Naive thymus-derived CD8-positive, alpha-beta T cell (primary cell): ENCODE data around the gene SLC23A3. TPM values are rescaled to one million over a fixed set of nuclear protein-coding genes. Genes with fewer than 3 reads are reported as not detected.

ENCODE experiments used
- ATAC-seq, 2 donors: fragments of 150-1000 bp; cut with Tn5 transposase in 1 of 2; sonication (Bioruptor Pico), chemical (Tn5 transposase) in 1 of 2; 1 replicate in 1 of 2; 2 replicates in 1 of 2; pipeline ENCODE4 v1.10.0; 2021; ENCODE audit warnings: mild to moderate bottlenecking in 2 of 2, moderate library complexity in 2 of 2
- POLR2A ChIA-PET: fragments of 350-600 bp; sonication (Branson Sonifier 250); formaldehyde crosslinking; loops from one replicate; lab custom pipeline; 2021; ENCODE audit warnings: antibody characterized with exemption; lab: Charles Lee
- DNase-seq, 10 donors: peaks; one replicate each; pipeline versions ENCODE4 v3.0.0 to v3.0.0-alpha.2; 2020 to 2022
- H3K27ac Mint-ChIP-seq, 10 donors: one replicate each; pipeline ENCODE4 v1.8.0; 2020 to 2022; ENCODE audit warnings: mild to moderate bottlenecking in 10 of 10, mixed read lengths in 10 of 10, moderate library complexity in 4 of 10, inconsistent platforms in 1 of 10
- H3K27me3 Mint-ChIP-seq, 5 donors: one replicate each; pipeline ENCODE4 v1.8.0; 2021 to 2022; ENCODE audit warnings: mixed read lengths in 5 of 5
- H3K36me3 Mint-ChIP-seq, 3 donors: one replicate each; pipeline ENCODE4 v1.8.0; 2020 to 2022; ENCODE audit warnings: mixed read lengths in 3 of 3, mild to moderate bottlenecking in 2 of 3, inconsistent platforms in 1 of 3
- H3K4me1 Mint-ChIP-seq, 4 donors: one replicate each; pipeline ENCODE4 v1.8.0; 2021 to 2022; ENCODE audit warnings: mixed read lengths in 4 of 4
- H3K4me3 Mint-ChIP-seq, 10 donors: one replicate each; pipeline ENCODE4 v1.8.0; 2020 to 2022; ENCODE audit warnings: mild to moderate bottlenecking in 10 of 10, mixed read lengths in 10 of 10, moderate library complexity in 6 of 10, inconsistent platforms in 1 of 10
- H3K9me3 Mint-ChIP-seq, 9 donors: one replicate each; pipeline ENCODE4 v1.8.0; 2020 to 2022; ENCODE audit warnings: mixed read lengths in 9 of 9, mild to moderate bottlenecking in 3 of 9, inconsistent platforms in 1 of 9, moderate library complexity in 1 of 9
- polyA plus RNA-seq, 3 donors: library from polyadenylated mRNA; unstranded; fragments of 300-500 nt; fragmentation: Illumina TruSeq; gene quantifications; one replicate each; pipeline ENCODE4 v1.2.3, GENCODE V29; 2021
- total RNA-seq, 8 experiments: library from RNA in 2 of 8; stranded (reverse) in 2 of 8; gene quantifications; one replicate each; pipeline ENCODE4 v1.2.3 and lab custom pipeline; 2021 to 2026

SLC23A3 gene
- total and polyA plus RNA-seq, 5 experiments from 2014 or later: 2.7 to 3.3 TPM; not detected in 3

GRCh38 chr2:219158586-219158985 is 11.2 kb downstream of the SLC23A3 start:
- Mint-ChIP-seq H3K36me3 (peaks cover 6 to 32% (median 12%) of the 10 kb centered on the region in 3 donors), H3K27me3 (no peaks in the 10 kb centered on the region), H3K4me3 (peak overlapping the region in 1 of 10 donors; percentile 24), H3K4me1 (peaks cover 16 to 35% (median 17%) of the 10 kb centered on the region in 4 donors), H3K27ac (no peak overlapping the region), H3K9me3 (no peaks in the 10 kb centered on the region)
- no peak for ATAC-seq
- POLR2A ChIA-PET: interaction anchor here (0.7 to 5.6 kb wide), 8 partner anchors 18 to 141 kb away, joined by 3 to 30 read pairs (median 8); partner anchors contain the start of genes ANKZF1, ATG9A, CNPPD1 and TUBA4A
- DNase-seq: no peak

DNA sequence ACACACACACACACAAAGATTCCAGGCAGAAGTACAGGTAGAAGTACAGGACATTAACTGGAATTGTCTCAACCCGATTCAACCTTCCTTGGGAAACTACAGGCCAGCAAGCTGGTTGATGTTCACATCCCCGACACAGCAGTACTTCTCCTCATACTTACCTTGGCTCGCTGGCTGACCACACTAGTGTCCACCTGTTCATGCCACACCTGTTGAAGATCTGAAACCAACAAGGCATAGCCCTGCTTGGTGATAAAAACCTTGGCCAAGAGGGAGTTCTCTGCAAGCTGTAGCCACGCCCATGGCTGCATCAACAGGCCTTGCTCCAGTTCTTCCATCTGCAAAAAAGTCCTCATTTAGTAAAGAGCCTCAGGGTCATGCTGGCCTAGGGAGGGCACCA is 11.8 kb downstream of the SLC23A3 start:
- Mint-ChIP-seq H3K27ac (no peak overlapping the region), H3K4me1 (peaks cover 16 to 35% (median 17%) of the 10 kb centered on the region in 4 donors), H3K9me3 (no peaks in the 10 kb centered on the region), H3K36me3 (peaks cover 11 to 38% (median 12%) of the 10 kb centered on the region in 3 donors), H3K27me3 (no peaks in the 10 kb centered on the region), H3K4me3 (no peak overlapping the region)
- ATAC-seq: no peak
- no peak for DNase-seq
- POLR2A ChIA-PET: interaction anchor here (0.7 to 5.6 kb wide), 4 partner anchors 19 to 95 kb away, joined by 3 to 30 read pairs (median 15); partner anchors contain the start of genes CNPPD1, TUBA4A, TUBA4B and ZFAND2B

DNA sequence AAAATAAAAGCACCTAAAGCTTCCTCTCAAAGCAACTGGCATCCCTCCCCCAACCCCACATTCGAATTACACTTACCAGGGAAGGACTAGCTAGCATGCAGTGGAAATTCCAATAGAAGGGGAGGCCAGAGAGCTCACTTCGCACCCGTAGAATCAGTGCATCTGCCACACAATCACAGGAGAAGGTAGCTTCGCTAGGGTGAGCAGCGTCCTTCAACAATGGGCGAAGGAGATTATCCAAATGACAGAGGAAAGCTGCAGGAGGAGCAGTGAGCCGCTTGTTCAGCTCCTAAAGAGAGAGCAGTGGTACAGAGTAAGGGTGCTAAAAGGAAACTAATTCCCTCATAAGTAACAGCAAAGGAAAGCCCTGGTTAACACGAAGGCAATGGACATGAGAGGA is 12.4 kb downstream of the SLC23A3 start:
- H3K36me3 Mint-ChIP-seq: peaks cover 12 to 40% (median 13%) of the 10 kb centered on the region in 3 donors
- H3K4me3 Mint-ChIP-seq: no peak overlapping the region
- ATAC-seq: no peak
- no peaks in the 10 kb centered on the region for H3K9me3 Mint-ChIP-seq
- peaks cover 16 to 35% (median 17%) of the 10 kb centered on the region in 4 donors for H3K4me1 Mint-ChIP-seq
- H3K27ac Mint-ChIP-seq: no peak overlapping the region
- no peaks in the 10 kb centered on the region for H3K27me3 Mint-ChIP-seq
- POLR2A ChIA-PET: interaction anchor here (0.8 to 1.9 kb wide), 2 partner anchors 11 to 19 kb away, joined by 3 to 4 read pairs; partner anchors contain the start of gene CNPPD1
- DNase-seq: no peak

- peak in 6 of 10 donors; percentile 24 to 69 (median 49) for DNase-seq
- peak in 1 of 2 donors; percentile 38 for ATAC-seq
- no peak overlapping the region for H3K27ac Mint-ChIP-seq
- H3K9me3 Mint-ChIP-seq: no peaks in the 10 kb centered on the region
- H3K27me3 Mint-ChIP-seq: no peaks in the 10 kb centered on the region
- H3K4me1 Mint-ChIP-seq: peaks cover 7 to 18% (median 9%) of the 10 kb centered on the region in 4 donors
- H3K36me3 Mint-ChIP-seq: peaks cover 12 to 62% (median 21%) of the 10 kb centered on the region in 3 donors
- H3K4me3 Mint-ChIP-seq: no peak overlapping the region
- POLR2A ChIA-PET: interaction anchor here (0.6 to 1.0 kb wide), 2 partner anchors 57 to 278 kb away, joined by 3 to 4 read pairs; no protein-coding TSS in a partner anchor
Observed at GRCh38 chr2:219155054-219155644, 14.7 kb downstream of the SLC23A3 start.

- H3K27ac Mint-ChIP-seq: no peak overlapping the region
- H3K9me3 Mint-ChIP-seq: no peaks in the 10 kb centered on the region
- POLR2A ChIA-PET: no interaction called here
- H3K36me3 Mint-ChIP-seq: peaks cover 10 to 86% (median 50%) of the 10 kb centered on the region in 3 donors
- H3K4me1 Mint-ChIP-seq: peaks cover 0 to 1% (median 0%) of the 10 kb centered on the region in 4 donors
- H3K4me3 Mint-ChIP-seq: no peak overlapping the region
- no peak for ATAC-seq
- H3K27me3 Mint-ChIP-seq: no peaks in the 10 kb centered on the region
- no peak for DNase-seq
Observed at GRCh38 chr2:219149667-219150066, 20.2 kb downstream of the SLC23A3 start.

DNA sequence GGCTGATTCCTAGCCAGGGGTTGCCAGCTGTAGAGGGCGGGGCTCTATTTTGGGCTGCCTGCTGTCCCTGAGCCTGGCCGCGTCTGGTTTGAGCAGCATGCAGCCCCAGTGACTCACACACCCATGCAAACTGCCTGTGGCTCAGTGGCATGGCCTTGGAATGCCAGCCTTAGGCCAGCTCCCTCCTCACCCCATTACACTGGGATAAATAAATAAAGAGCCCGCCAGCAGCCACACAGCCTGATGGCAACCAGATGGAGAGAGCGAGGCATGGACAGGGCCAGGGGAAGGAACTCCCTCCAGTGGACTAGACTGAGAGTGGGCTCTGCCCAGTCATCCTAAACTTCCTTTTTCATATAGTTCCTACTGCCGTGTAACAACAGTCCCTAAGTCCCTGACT is 27.5 kb downstream of the SLC23A3 start:
- Mint-ChIP-seq H3K27ac (peak overlapping the region in 1 of 10 donors; percentile 69), H3K4me1 (peaks cover 0 to 9% (median 2%) of the 10 kb centered on the region in 4 donors), H3K27me3 (no peaks in the 10 kb centered on the region), H3K9me3 (no peaks in the 10 kb centered on the region), H3K4me3 (no peak overlapping the region), H3K36me3 (peaks cover 20 to 94% (median 63%) of the 10 kb centered on the region in 3 donors)
- DNase-seq (no peak), ATAC-seq (no peak)
- POLR2A ChIA-PET: interaction anchor here (0.5 to 0.6 kb wide), 2 partner anchors 41 to 316 kb away, joined by 3 read pairs; no protein-coding TSS in a partner anchor

DNA sequence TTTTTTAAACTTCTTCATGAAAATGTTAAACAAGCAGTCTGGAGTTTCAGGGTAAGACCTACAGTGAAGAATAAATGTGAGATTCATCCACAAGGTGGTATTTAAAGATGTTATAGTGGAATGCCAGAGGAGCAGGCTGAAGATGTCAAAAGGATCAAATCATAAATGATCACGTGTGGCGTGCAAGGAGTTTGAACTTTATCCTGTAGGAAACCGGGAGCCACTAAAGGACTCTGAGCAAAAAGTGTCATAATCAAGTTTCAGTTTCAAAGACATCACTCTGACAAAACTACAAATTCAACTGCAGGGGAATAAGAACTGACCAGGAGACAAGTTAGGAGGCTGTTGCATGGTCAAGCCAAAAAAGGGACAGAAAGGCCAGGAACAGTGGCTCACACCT is 29.1 kb downstream of the SLC23A3 start:
- ATAC-seq: no peak
- no peak overlapping the region for H3K4me3 Mint-ChIP-seq

GRCh38 chr2:219133976-219134375 is 35.9 kb downstream of the SLC23A3 start:
- H3K9me3 Mint-ChIP-seq: no peaks in the 10 kb centered on the region
- no peak overlapping the region for H3K4me3 Mint-ChIP-seq

More for the DNA sequence above, 29.1 kb downstream of the SLC23A3 start:
- POLR2A ChIA-PET: no interaction called here
- H3K36me3 Mint-ChIP-seq: peaks cover 14 to 88% (median 55%) of the 10 kb centered on the region in 3 donors
- no peaks in the 10 kb centered on the region for H3K9me3 Mint-ChIP-seq
- no peak for DNase-seq
- no peak overlapping the region for H3K27ac Mint-ChIP-seq
- peaks cover 0 to 11% (median 2%) of the 10 kb centered on the region in 4 donors for H3K4me1 Mint-ChIP-seq
- no peaks in the 10 kb centered on the region for H3K27me3 Mint-ChIP-seq

DNA sequence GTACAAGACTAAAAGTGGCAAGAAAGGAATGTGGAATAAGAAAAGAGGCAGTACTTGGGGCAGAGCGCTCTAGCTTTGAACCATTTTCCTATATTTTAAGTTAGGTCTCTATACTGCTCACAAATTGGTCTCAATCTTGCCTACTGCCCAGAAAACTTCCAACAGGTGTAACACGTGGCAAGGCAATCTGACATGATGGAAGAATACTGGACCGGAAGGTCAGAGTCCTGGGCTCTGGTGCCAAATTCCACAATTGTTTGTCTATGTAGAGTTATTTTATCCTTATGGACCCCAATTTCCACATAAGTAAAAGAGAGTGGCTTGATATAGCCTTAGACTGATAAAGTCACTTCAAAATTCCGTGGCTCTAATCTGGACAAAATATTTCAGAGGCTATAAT is 38.1 kb downstream of the SLC23A3 start:
- H3K36me3 Mint-ChIP-seq: peaks cover 0 to 45% (median 15%) of the 10 kb centered on the region in 3 donors
- H3K4me1 Mint-ChIP-seq: peaks cover 0 to 21% (median 7%) of the 10 kb centered on the region in 4 donors
- POLR2A ChIA-PET: no interaction called here
- no peak for ATAC-seq
- no peaks in the 10 kb centered on the region for H3K9me3 Mint-ChIP-seq
- no peak for DNase-seq
- no peaks in the 10 kb centered on the region for H3K27me3 Mint-ChIP-seq
- H3K4me3 Mint-ChIP-seq: no peak overlapping the region
- no peak overlapping the region for H3K27ac Mint-ChIP-seq

More at GRCh38 chr2:219133976-219134375, 35.9 kb downstream of the SLC23A3 start:
- no peaks in the 10 kb centered on the region for H3K27me3 Mint-ChIP-seq
- peaks cover 0 to 15% (median under 1%) of the 10 kb centered on the region in 4 donors for H3K4me1 Mint-ChIP-seq
- H3K27ac Mint-ChIP-seq: no peak overlapping the region
- peaks cover 0 to 54% (median 11%) of the 10 kb centered on the region in 3 donors for H3K36me3 Mint-ChIP-seq
- DNase-seq (no peak), ATAC-seq (no peak)
- POLR2A ChIA-PET: no interaction called here

GRCh38 chr2:219131327-219131726 is 38.5 kb downstream of the SLC23A3 start:
- no peak overlapping the region for H3K4me3 Mint-ChIP-seq
- no peak overlapping the region for H3K27ac Mint-ChIP-seq
- peaks cover 0 to 48% (median 17%) of the 10 kb centered on the region in 3 donors for H3K36me3 Mint-ChIP-seq
- peaks cover 0 to 24% (median 9%) of the 10 kb centered on the region in 4 donors for H3K4me1 Mint-ChIP-seq
- H3K9me3 Mint-ChIP-seq: no peaks in the 10 kb centered on the region
- H3K27me3 Mint-ChIP-seq: no peaks in the 10 kb centered on the region
- DNase-seq (no peak), ATAC-seq (no peak)
- POLR2A ChIA-PET: no interaction called here

DNA sequence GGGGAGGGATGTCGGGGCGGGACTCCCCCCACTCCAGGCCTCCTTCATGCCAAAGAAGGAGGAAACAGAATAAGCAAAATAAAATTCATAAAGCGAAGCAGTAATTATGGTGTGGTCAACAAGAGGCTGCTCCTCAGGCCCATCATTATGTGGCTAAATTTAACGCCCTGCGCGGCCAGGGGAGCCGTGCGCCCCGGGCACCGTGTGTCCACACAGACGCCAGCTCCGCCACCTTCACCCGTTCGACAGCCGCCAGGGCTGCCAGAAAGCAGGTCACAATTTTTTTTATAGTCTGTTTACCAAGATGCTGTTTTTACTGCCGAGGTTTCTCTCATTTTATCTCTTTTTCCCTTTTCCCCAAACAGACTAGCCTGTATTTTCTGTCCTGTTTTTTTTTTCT is 40.2 kb downstream of the SLC23A3 start:
- no peak overlapping the region for H3K27ac Mint-ChIP-seq
- peaks cover 14 to 34% (median 21%) of the 10 kb centered on the region in 4 donors for H3K4me1 Mint-ChIP-seq
- POLR2A ChIA-PET: interaction anchor here (0.7 kb wide), 1 partner anchor 522 kb away, joined by 3 read pairs; no protein-coding TSS in a partner anchor
- H3K27me3 Mint-ChIP-seq: no peaks in the 10 kb centered on the region
- peaks cover 0 to 47% (median 15%) of the 10 kb centered on the region in 3 donors for H3K36me3 Mint-ChIP-seq
- H3K4me3 Mint-ChIP-seq: no peak overlapping the region
- no peaks in the 10 kb centered on the region for H3K9me3 Mint-ChIP-seq
- DNase-seq: no peak
- no peak for ATAC-seq

DNA sequence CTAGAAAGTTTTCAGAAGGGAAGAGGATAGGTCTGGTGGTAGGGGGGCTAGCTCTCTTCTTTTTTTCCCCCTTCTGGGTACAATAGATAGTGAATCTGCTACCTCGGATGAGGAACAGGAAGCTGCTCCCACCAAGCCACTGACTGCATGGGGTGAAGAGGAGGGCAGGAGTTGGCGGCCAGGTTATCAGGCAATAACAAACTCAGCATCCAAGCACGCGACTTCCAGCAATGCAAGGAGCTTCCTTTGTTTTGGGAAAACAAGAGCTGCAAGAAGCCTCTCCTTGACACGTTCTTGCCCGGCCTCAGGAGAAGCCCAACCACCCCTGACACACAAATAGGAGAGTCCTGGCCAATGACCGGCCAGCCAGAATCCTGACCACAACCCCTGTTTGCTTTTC is 41.4 kb downstream of the SLC23A3 start:
- ATAC-seq (no peak), DNase-seq (no peak)
- peaks cover 0 to 44% (median 12%) of the 10 kb centered on the region in 3 donors for H3K36me3 Mint-ChIP-seq
- H3K9me3 Mint-ChIP-seq: no peaks in the 10 kb centered on the region
- H3K4me1 Mint-ChIP-seq: peaks cover 22 to 43% (median 25%) of the 10 kb centered on the region in 4 donors
- no peaks in the 10 kb centered on the region for H3K27me3 Mint-ChIP-seq
- peak overlapping the region in 1 of 10 donors; percentile 36 for H3K27ac Mint-ChIP-seq
- POLR2A ChIA-PET: no interaction called here
- no peak overlapping the region for H3K4me3 Mint-ChIP-seq
